Right lung (tissue), 5 donors: ENCODE results near the gene ZNF778. TPM values are rescaled to one million over a fixed set of nuclear protein-coding genes. Genes with fewer than 3 reads are reported as not detected.
"Not testable (repeated sequence)": the region's sequence is repeated elsewhere in the genome, so short reads cannot be mapped to it uniquely, and the experiment has no call there.

ENCODE experiments used
- DNase-seq, 2 donors: peaks; one replicate each; pipeline ENCODE4 v3.0.0-alpha.2; 2013
- polyA plus RNA-seq, 5 donors: library from polyadenylated mRNA; unstranded; fragments of 120-200 nt; gene quantifications; one replicate each; pipeline versions ENCODE4 v1.2.1 to v1.2.3, GENCODE V29; 2013; ENCODE audit warnings: inconsistent platforms in 1 of 5, low replicate concordance in 1 of 5; ENCODE audit not compliant: insufficient read length in 5 of 5, insufficient read depth in 1 of 5

Gene ZNF778
- polyA plus RNA-seq, 5 donors = 4.0 to 6.7 (median 4.1) TPM

- peak; percentile 33 to 45 for DNase-seq
These were observed 39.2 kb downstream of the ZNF778 start for GRCh38 chr16:89256651-89257254.

GRCh38 chr16:89257281-89257731, 39.8 kb downstream of the ZNF778 start:
- DNase-seq = no peak

- DNase-seq = no peak
These were observed 40.4 kb downstream of the ZNF778 start for GRCh38 chr16:89257757-89258465.

GRCh38 chr16:89259901-89260300, 42.4 kb downstream of the ZNF778 start:
- not testable (repeated sequence) for DNase-seq

- no peak for DNase-seq
These were observed 44.4 kb downstream of the ZNF778 start for GRCh38 chr16:89261691-89262563.

GRCh38 chr16:89264800-89265550, 47.5 kb downstream of the ZNF778 start:
- no peak for DNase-seq

- DNase-seq = no peak
These were observed 48.1 kb downstream of the ZNF778 start for GRCh38 chr16:89265647-89266046.

- DNase-seq = no peak
These were observed 49.1 kb downstream of the ZNF778 start for GRCh38 chr16:89266521-89267134.

- not testable (repeated sequence) for DNase-seq
These were observed 50.2 kb downstream of the ZNF778 start for GRCh38 chr16:89267746-89268145.

GRCh38 chr16:89268585-89268984, 51.1 kb downstream of the ZNF778 start:
- no peak for DNase-seq

GRCh38 chr16:89268987-89269735, 51.7 kb downstream of the ZNF778 start:
- DNase-seq = no peak

GRCh38 chr16:89269805-89270665, 52.5 kb downstream of the ZNF778 start:
- no peak for DNase-seq

- no peak for DNase-seq
These were observed 53.3 kb downstream of the ZNF778 start for GRCh38 chr16:89270666-89271345.

GRCh38 chr16:89272631-89273030, 55.1 kb downstream of the ZNF778 start:
- no peak for DNase-seq

GRCh38 chr16:89273741-89274472, 56.4 kb downstream of the ZNF778 start:
- DNase-seq = no peak

GRCh38 chr16:89274561-89275283, 57.2 kb downstream of the ZNF778 start:
- no peak for DNase-seq

GRCh38 chr16:89275284-89275584, 57.7 kb downstream of the ZNF778 start:
- DNase-seq = no peak
